SK-N-SH treated with all-trans-retinoic acid at 6 μM for 48 hours (cell line): ENCODE results near the gene MIPOL1.

Source experiments
- ATAC-seq: fragments of 200-7000 bp; cut with Tn5 transposase; 3 replicates; pipeline ENCODE4 v1.9.1; 2020; ENCODE audit warnings: mild to moderate bottlenecking, moderate library complexity
- BACH2 ChIP-seq: fragments of 250-450 bp; sonication (Bioruptor Pico); IDR thresholded peaks from 2 replicates; pipeline ENCODE4 v1.9.0; 2021; ENCODE audit warnings: mild to moderate bottlenecking, borderline replicate concordance
- CSDC2 ChIP-seq: fragments of 250-450 bp; sonication (Bioruptor Pico); IDR thresholded peaks from 2 replicates; pipeline ENCODE4 v1.5.0; 2020; ENCODE audit warnings: mild to moderate bottlenecking, moderate library complexity
- GLIS3 ChIP-seq: fragments of 250-450 bp; sonication (Bioruptor Pico); IDR thresholded peaks from 2 replicates; pipeline ENCODE4 v1.5.0; 2020; ENCODE audit warnings: mild to moderate bottlenecking, moderate library complexity
- ISL1 ChIP-seq: fragments of 250-450 bp; sonication (Bioruptor Pico); IDR thresholded peaks from 2 replicates; pipeline ENCODE4 v2.1.2; 2022; ENCODE audit warnings: mild to moderate bottlenecking, moderate library complexity
- OSR1 ChIP-seq: fragments of 250-450 bp; sonication (Bioruptor Pico); IDR thresholded peaks from 2 replicates; pipeline ENCODE4 v1.8.0; 2022; ENCODE audit warnings: moderate library complexity, mild to moderate bottlenecking, inconsistent platforms
- PPARA ChIP-seq: fragments of 250-450 bp; sonication (Bioruptor Pico); IDR thresholded peaks from 2 replicates; pipeline ENCODE4 v1.5.0; 2020; ENCODE audit warnings: mild to moderate bottlenecking, borderline replicate concordance
- RARB ChIP-seq: fragments of 250-450 bp; sonication (Bioruptor Pico); IDR thresholded peaks from 2 replicates; pipeline ENCODE4 v1.8.0; 2021; ENCODE audit warnings: mild to moderate bottlenecking, moderate library complexity
- SNAI2 ChIP-seq: fragments of 250-450 bp; sonication (Bioruptor Pico); IDR thresholded peaks from 2 replicates; pipeline ENCODE4 v1.5.0; 2020; ENCODE audit warnings: mild to moderate bottlenecking, moderate library complexity
- TCF4 ChIP-seq: fragments of 250-450 bp; sonication (Bioruptor Pico); IDR thresholded peaks from 2 replicates; pipeline ENCODE4 v1.8.0; 2021; ENCODE audit warnings: mild to moderate bottlenecking, moderate library complexity, borderline replicate concordance
- TOX ChIP-seq: fragments of 250-450 bp; sonication (Bioruptor Pico); IDR thresholded peaks from 2 replicates; pipeline ENCODE4 v1.8.0; 2021; ENCODE audit warnings: mild to moderate bottlenecking, moderate library complexity, borderline replicate concordance
- TSHZ2 ChIP-seq: fragments of 250-450 bp; sonication (Bioruptor Pico); IDR thresholded peaks from 2 replicates; pipeline ENCODE4 v1.5.0; 2020; ENCODE audit warnings: mild to moderate bottlenecking, moderate library complexity
- ZFP3 ChIP-seq: fragments of 250-450 bp; sonication (Bioruptor Pico); IDR thresholded peaks from 2 replicates; pipeline ENCODE4 v1.5.0; 2020; ENCODE audit warnings: mild to moderate bottlenecking, moderate library complexity
- ZFP30 ChIP-seq: fragments of 450-650 bp; formaldehyde crosslinking; IDR thresholded peaks from 2 replicates; pipeline ENCODE4 v1.5.0; 2022; ENCODE audit warnings: mild to moderate bottlenecking, moderate library complexity
- ZNF565 ChIP-seq: fragments of 450-650 bp; formaldehyde crosslinking; conservative IDR thresholded peaks from 2 replicates; pipeline ENCODE4 v1.5.0; 2020; ENCODE audit warnings: low read depth, mild to moderate bottlenecking, moderate library complexity
- ZNF70 ChIP-seq: fragments of 450-650 bp; formaldehyde crosslinking; IDR thresholded peaks from 2 replicates; pipeline ENCODE4 v1.5.0; 2020; ENCODE audit warnings: mild to moderate bottlenecking, moderate library complexity
- ZNF8 ChIP-seq: fragments of 450-650 bp; formaldehyde crosslinking; IDR thresholded peaks from 2 replicates; pipeline ENCODE4 v1.5.0; 2020; ENCODE audit warnings: mild to moderate bottlenecking, moderate library complexity
- TF ChIP-seq, protein P1 (sequence below): fragments of 250-450 bp; sonication (Bioruptor Pico); IDR thresholded peaks from 2 replicates; pipeline ENCODE4 v1.8.0; 2021; ENCODE audit warnings: low read depth, mild to moderate bottlenecking, moderate library complexity, borderline replicate concordance
- TF ChIP-seq, protein P2 (sequence below): fragments of 250-450 bp; sonication (Bioruptor Pico); IDR thresholded peaks from 2 replicates; pipeline ENCODE4 v1.5.1; 2020; ENCODE audit warnings: low read depth, mild to moderate bottlenecking, moderate library complexity
- TF ChIP-seq, protein P3 (sequence below): fragments of 250-450 bp; sonication (Bioruptor Pico); IDR thresholded peaks from 2 replicates; pipeline ENCODE4 v1.8.0; 2020; ENCODE audit warnings: mild to moderate bottlenecking, moderate library complexity, borderline replicate concordance

MIPOL1 gene

DNA sequence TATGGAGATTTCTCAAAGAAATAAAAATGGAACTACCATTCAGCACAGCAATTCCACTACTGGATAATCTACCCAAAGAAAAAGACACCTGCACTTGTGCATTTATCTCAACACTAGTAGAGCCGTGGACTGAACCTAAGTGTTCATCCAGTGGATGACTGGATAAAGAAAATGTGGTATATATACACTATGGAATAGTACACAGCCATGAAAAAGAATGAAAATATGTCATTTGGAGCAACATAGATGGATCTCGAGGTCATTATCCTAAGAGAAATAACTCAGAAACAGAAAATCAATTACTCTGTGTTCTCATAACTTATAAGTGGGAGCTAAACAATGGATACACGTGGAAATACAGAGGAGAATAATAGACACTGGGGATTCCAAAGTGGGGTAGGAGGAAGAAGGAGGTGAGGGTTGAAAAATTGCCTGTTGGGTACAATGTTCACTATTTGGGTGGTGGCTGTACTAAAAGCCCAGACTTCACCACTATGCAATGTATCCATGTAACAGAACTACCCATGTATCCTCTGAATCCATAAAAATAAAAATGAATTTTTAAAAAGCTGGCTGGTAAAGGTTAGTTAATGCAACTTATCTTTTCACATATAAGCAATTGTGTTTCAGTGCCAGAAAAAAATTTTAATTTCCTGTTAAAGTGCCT, 266.6 kb downstream of the MIPOL1 start:
- no peak for ATAC-seq
- TF ChIP-seq, protein P1, sequence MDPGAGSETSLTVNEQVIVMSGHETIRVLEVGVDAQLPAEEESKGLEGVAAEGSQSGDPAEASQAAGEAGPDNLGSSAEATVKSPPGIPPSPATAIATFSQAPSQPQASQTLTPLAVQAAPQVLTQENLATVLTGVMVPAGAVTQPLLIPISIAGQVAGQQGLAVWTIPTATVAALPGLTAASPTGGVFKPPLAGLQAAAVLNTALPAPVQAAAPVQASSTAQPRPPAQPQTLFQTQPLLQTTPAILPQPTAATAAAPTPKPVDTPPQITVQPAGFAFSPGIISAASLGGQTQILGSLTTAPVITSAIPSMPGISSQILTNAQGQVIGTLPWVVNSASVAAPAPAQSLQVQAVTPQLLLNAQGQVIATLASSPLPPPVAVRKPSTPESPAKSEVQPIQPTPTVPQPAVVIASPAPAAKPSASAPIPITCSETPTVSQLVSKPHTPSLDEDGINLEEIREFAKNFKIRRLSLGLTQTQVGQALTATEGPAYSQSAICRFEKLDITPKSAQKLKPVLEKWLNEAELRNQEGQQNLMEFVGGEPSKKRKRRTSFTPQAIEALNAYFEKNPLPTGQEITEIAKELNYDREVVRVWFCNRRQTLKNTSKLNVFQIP (CRISPR knock-in tag), result no peak
- TF ChIP-seq CSDC2 (CRISPR knock-in tag), result no peak
- no peak for TF ChIP-seq ZNF565 (CRISPR knock-in tag)
- TF ChIP-seq, protein P2, sequence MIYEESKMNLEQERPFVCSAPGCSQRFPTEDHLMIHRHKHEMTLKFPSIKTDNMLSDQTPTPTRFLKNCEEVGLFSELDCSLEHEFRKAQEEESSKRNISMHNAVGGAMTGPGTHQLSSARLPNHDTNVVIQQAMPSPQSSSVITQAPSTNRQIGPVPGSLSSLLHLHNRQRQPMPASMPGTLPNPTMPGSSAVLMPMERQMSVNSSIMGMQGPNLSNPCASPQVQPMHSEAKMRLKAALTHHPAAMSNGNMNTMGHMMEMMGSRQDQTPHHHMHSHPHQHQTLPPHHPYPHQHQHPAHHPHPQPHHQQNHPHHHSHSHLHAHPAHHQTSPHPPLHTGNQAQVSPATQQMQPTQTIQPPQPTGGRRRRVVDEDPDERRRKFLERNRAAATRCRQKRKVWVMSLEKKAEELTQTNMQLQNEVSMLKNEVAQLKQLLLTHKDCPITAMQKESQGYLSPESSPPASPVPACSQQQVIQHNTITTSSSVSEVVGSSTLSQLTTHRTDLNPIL, result no peak
- no peak for TF ChIP-seq OSR1 (CRISPR knock-in tag)
- no peak for TF ChIP-seq GLIS3 (CRISPR knock-in tag)
- TF ChIP-seq BACH2, result no peak

DNA sequence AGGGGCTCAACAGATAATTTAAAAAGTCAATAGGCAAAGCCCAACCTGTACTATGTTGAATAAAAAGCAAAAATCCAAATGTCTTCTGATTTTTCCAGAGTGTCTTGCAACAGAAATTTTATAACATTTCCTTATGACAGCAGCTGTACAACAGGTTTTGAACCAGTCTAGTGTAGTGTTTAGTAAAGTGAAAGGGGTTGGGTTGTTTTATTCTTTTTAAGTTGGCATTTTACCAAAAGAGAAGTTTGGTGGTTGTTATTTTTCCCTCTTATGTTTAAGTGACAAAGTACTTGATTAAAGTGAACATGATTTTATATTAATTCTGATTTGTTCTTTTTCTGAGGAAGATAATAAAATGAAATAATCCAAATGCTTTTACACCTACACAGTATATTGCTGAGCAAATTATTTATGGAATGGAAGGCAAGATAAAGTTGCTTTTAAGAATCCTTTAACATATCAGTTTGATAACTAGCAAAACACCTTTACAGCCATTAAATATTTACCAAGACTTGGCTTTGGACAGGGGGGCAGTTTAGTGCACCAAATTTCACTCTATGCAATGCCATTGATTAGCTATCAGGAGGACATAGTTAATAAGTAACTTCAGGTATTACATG, 268.4 kb downstream of the MIPOL1 start:
- no peak for ATAC-seq
- TF ChIP-seq ISL1 (CRISPR knock-in tag) (no peak), OSR1 (CRISPR knock-in tag) (no peak), SNAI2 (no peak), GLIS3 (CRISPR knock-in tag) (no peak), ZNF8 (no peak), PPARA (no peak), TSHZ2 (CRISPR knock-in tag) (no peak), BACH2 (no peak), ZNF70 (CRISPR knock-in tag) (no peak), ZFP3 (CRISPR knock-in tag) (no peak), CSDC2 (CRISPR knock-in tag) (no peak), TOX (CRISPR knock-in tag) (no peak), TCF4 (CRISPR knock-in tag) (no peak), RARB (CRISPR knock-in tag) (no peak), ZFP30 (CRISPR knock-in tag) (no peak)
- TF ChIP-seq, protein P2, result no peak
- TF ChIP-seq, protein P3, sequence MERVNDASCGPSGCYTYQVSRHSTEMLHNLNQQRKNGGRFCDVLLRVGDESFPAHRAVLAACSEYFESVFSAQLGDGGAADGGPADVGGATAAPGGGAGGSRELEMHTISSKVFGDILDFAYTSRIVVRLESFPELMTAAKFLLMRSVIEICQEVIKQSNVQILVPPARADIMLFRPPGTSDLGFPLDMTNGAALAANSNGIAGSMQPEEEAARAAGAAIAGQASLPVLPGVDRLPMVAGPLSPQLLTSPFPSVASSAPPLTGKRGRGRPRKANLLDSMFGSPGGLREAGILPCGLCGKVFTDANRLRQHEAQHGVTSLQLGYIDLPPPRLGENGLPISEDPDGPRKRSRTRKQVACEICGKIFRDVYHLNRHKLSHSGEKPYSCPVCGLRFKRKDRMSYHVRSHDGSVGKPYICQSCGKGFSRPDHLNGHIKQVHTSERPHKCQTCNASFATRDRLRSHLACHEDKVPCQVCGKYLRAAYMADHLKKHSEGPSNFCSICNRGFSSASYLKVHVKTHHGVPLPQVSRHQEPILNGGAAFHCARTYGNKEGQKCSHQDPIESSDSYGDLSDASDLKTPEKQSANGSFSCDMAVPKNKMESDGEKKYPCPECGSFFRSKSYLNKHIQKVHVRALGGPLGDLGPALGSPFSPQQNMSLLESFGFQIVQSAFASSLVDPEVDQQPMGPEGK (CRISPR knock-in tag), result no peak
- TF ChIP-seq, protein P1 (CRISPR knock-in tag), result no peak
